Measurements from ENCODE around the gene KIAA1217. TPM values are rescaled to one million over a fixed set of nuclear protein-coding genes. Genes with fewer than 3 reads are reported as not detected.
"Not testable (repeated sequence)": the region's sequence is repeated elsewhere in the genome, so short reads cannot be mapped to it uniquely, and the experiment has no call there.

Gene KIAA1217
- total RNA-seq, 1 experiment from 2014 or later, result 18.6 TPM

GRCh38 chr10:24442234-24442633 lies 233.3 kb downstream of the KIAA1217 start:
- no peak overlapping the region for H3K4me2 ChIP-seq (ENCODE audit: insufficient read depth, insufficient read length, low read length)
- H2BK20ac ChIP-seq (ENCODE audit: low read depth, low read length, poor library complexity, severe bottlenecking), result no peak overlapping the region
- no peak overlapping the region for H2BK15ac ChIP-seq (ENCODE audit: low read depth, low read length)
- H2AFZ ChIP-seq (ENCODE audit: low read length), result no peak overlapping the region
- no peak overlapping the region for H4K8ac ChIP-seq (replicated peaks; ENCODE audit: insufficient read length, low read depth, low read length)
- H4K20me1 ChIP-seq (ENCODE audit: control insufficient read depth, insufficient read depth, insufficient read length), result no peaks in the 10 kb centered on the region
- no peak for DNase-seq
- peaks cover 0 to 4% (median 0%) of the 10 kb centered on the region in 3 experiments; a peak in 3 of 7 replicates for H3K36me3 Mint-ChIP-seq (ENCODE audit: insufficient read depth in 1 of 3, low read depth in 3 of 3)
- H4K91ac ChIP-seq (ENCODE audit: insufficient read length, low read depth, low read length), result no peak overlapping the region
- 0 out of 2 replicates have a peak, but pooled peaks cover 4% of the 10 kb centered on the region for H3K4me1 ChIP-seq (ENCODE audit: insufficient read depth, low read length)
- no peak overlapping the region for H2BK120ac ChIP-seq (ENCODE audit: low read depth, low read length, poor library complexity, severe bottlenecking)
- no peaks in the 10 kb centered on the region for H3K27me3 ChIP-seq (ENCODE audit: insufficient read depth, low read length)
- H3K23ac ChIP-seq (ENCODE audit: insufficient read length, low read depth, low read length), result no peak overlapping the region
- no CpG with 5 or more reads among the region's 1 CpG for WGBS (ENCODE audit: extremely low coverage, insufficient read length, low lambda C conversion rate)
- H3K27ac ChIP-seq (ENCODE audit: insufficient read length, low read depth, low read length), result no peak overlapping the region
- no peak overlapping the region for H3K9ac ChIP-seq (ENCODE audit: extremely low read depth, insufficient read length, low read length)
- no peak overlapping the region for H3K18ac ChIP-seq (ENCODE audit: insufficient read length, low read depth, low read length)
- no peak overlapping the region for H3K27ac Mint-ChIP-seq
- H3K9me3 ChIP-seq (ENCODE audit: control insufficient read depth, low read depth, low read length), result no peaks in the 10 kb centered on the region
- H3K79me1 ChIP-seq (ENCODE audit: insufficient read depth, low read depth, low read length, poor library complexity, severe bottlenecking), result no peaks in the 10 kb centered on the region
- no peaks in the 10 kb centered on the region for H3K23me2 ChIP-seq (ENCODE audit: insufficient read length, low read depth, low read length, poor library complexity, severe bottlenecking)
- no peak overlapping the region for H3K14ac ChIP-seq (ENCODE audit: insufficient read depth, low read length)
- no peak overlapping the region for H3T11ph ChIP-seq (ENCODE audit: low read length)
- TF ChIP-seq CTCF (conservative IDR thresholded peaks at IDR 0.05), result no peak
- no peak overlapping the region for H2BK5ac ChIP-seq (ENCODE audit: insufficient read length, low read length)
- H3K4me3 Mint-ChIP-seq, result no peak overlapping the region
- no peak overlapping the region for H3K56ac ChIP-seq (ENCODE audit: insufficient read length, low read depth, low read length)
- no peaks in the 10 kb centered on the region for H3K27me3 Mint-ChIP-seq (ENCODE audit: low read depth)
- no peaks in the 10 kb centered on the region for H3K79me2 ChIP-seq (ENCODE audit: insufficient read depth, low read length)
- H3K4me1 Mint-ChIP-seq, result peaks cover 29 to 31% of the 10 kb centered on the region in 2 experiments
- H3K4ac ChIP-seq (ENCODE audit: low read depth, low read length), result no peak overlapping the region
- no peak overlapping the region for H2AK5ac ChIP-seq (ENCODE audit: insufficient read length, low read length)
- no peaks in the 10 kb centered on the region for H3K9me3 Mint-ChIP-seq
- H2BK12ac ChIP-seq (ENCODE audit: insufficient read length, low read depth, low read length), result no peak overlapping the region
- no peak overlapping the region for H4K5ac ChIP-seq (ENCODE audit: insufficient read length, low read depth, low read length)

- not testable (repeated sequence) for H3K9me3 ChIP-seq (ENCODE audit: control insufficient read depth, low read depth, low read length); H4K5ac ChIP-seq (ENCODE audit: insufficient read length, low read depth, low read length); H3K23ac ChIP-seq (ENCODE audit: insufficient read length, low read depth, low read length); H2BK15ac ChIP-seq (ENCODE audit: low read depth, low read length); H3K27me3 ChIP-seq (ENCODE audit: insufficient read depth, low read length); H3K14ac ChIP-seq (ENCODE audit: insufficient read depth, low read length); H2AK5ac ChIP-seq (ENCODE audit: insufficient read length, low read length); H2BK120ac ChIP-seq (ENCODE audit: low read depth, low read length, poor library complexity, severe bottlenecking); H2BK20ac ChIP-seq (ENCODE audit: low read depth, low read length, poor library complexity, severe bottlenecking); H4K20me1 ChIP-seq (ENCODE audit: control insufficient read depth, insufficient read depth, insufficient read length); H2BK12ac ChIP-seq (ENCODE audit: insufficient read length, low read depth, low read length); H2BK5ac ChIP-seq (ENCODE audit: insufficient read length, low read length); H3K79me1 ChIP-seq (ENCODE audit: insufficient read depth, low read depth, low read length, poor library complexity, severe bottlenecking); H3K4me1 ChIP-seq (ENCODE audit: insufficient read depth, low read length); H3K4me3 Mint-ChIP-seq; H4K91ac ChIP-seq (ENCODE audit: insufficient read length, low read depth, low read length); H3K23me2 ChIP-seq (ENCODE audit: insufficient read length, low read depth, low read length, poor library complexity, severe bottlenecking); H3K18ac ChIP-seq (ENCODE audit: insufficient read length, low read depth, low read length); H3K4me2 ChIP-seq (ENCODE audit: insufficient read depth, insufficient read length, low read length); H3K36me3 Mint-ChIP-seq (ENCODE audit: insufficient read depth in 1 of 3, low read depth in 3 of 3); H3K27ac ChIP-seq (ENCODE audit: insufficient read length, low read depth, low read length); DNase-seq; H3K27ac Mint-ChIP-seq; H3K9ac ChIP-seq (ENCODE audit: extremely low read depth, insufficient read length, low read length); H2AFZ ChIP-seq (ENCODE audit: low read length); H3K4ac ChIP-seq (ENCODE audit: low read depth, low read length); H3K9me3 Mint-ChIP-seq; H4K8ac ChIP-seq (replicated peaks; ENCODE audit: insufficient read length, low read depth, low read length); H3K56ac ChIP-seq (ENCODE audit: insufficient read length, low read depth, low read length); H3K27me3 Mint-ChIP-seq (ENCODE audit: low read depth); H3T11ph ChIP-seq (ENCODE audit: low read length); H3K79me2 ChIP-seq (ENCODE audit: insufficient read depth, low read length)
- H3K4me1 Mint-ChIP-seq, result peaks cover 27 to 29% of the 10 kb centered on the region in 2 experiments
- no CpG with 5 or more reads among the region's 2 CpGs for WGBS (ENCODE audit: extremely low coverage, insufficient read length, low lambda C conversion rate)
Measured at GRCh38 chr10:24442641-24443174, 233.8 kb downstream of the KIAA1217 start.

Measured in H9 (cell line).